AG04449 (cell line): ENCODE results near the gene PLXNA4.

Source experiments
- CTCF ChIA-PET: fragments of 350-600 bp; formaldehyde crosslinking; extraction: SDS; loops from one replicate; lab custom pipeline; 2021; ENCODE audit warnings: antibody characterized with exemption; lab: Yijun Ruan, JAX
- POLR2A ChIA-PET: fragments of 400-600, 350-600 bp; formaldehyde crosslinking; extraction: SDS; loops from one replicate; lab custom pipeline; 2020; ENCODE audit warnings: antibody characterized with exemption, inconsistent platforms; lab: Yijun Ruan, JAX
- DNase-seq: peaks from one replicate; pipeline ENCODE4 v3.0.0-alpha.2; 2010; ENCODE audit warnings: low read depth, low spot score
- H3K4me3 ChIP-seq: 2 replicates; pipeline ENCODE4 v1.5.1; 2011; ENCODE audit warnings: low read depth, mild to moderate bottlenecking, control low read depth, low read length
- TF ChIP-seq, protein P1 (sequence below): IDR thresholded peaks from one replicate; pipeline ENCODE4 v1.5.1; 2011; ENCODE audit warnings: mild to moderate bottlenecking, moderate library complexity, low read length, control low read depth, inconsistent platforms; ENCODE audit not compliant: insufficient read depth; ENCODE audit errors: missing control alignments

The PLXNA4 gene

DNA sequence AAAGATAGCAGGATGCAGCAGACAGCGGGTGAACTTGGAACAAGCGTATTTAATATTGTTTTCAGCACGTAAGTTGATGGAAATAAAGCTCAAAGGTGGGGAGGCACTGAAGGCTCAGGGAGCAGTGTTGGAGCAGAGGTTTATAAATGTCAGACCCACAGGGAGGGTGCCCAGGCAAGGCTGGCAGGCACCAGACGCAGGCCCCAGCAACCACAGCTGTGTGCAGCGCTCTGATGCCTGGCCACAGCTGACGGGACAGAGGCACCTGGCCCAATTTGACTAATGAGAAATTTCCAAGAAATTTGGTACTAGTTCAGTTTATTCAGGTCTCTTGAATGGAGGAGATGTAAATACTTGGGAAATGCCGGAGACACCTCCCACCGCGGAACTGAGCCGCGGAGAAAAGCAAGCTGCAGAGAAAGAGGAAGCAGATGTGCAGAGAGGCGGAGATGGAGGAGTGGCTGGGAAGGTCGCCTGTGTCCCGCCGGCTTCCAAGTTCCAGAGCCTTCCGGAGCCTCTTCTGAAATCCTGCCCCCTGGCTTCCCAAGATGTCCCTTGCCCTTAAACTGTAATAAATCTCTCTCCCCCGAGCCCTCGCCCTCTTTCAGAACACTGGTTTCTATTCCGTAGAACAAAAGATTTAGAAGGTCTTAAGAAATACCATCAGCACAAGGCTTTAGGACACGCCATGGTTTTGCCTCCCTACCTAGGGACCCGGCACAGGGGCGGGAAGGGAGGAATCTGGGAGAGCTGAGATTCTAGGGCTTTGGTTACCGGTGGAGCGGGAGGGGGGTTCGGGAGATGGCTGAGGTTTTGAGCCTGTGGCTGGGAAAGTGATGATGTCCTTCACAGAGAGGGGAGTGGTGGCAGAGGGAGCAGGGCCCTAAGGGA is 38.4 kb upstream of the PLXNA4 start:
- DNase-seq = no peak
- CTCF ChIA-PET = interaction anchor here (1.2 to 1.4 kb wide), 2 partner anchors 8 to 12 kb away, joined by 3 read pairs; no protein-coding TSS in a partner anchor
- H3K4me3 ChIP-seq = peak overlapping the region; percentile 2; the same call in 1 of the 2 replicates
- POLR2A ChIA-PET = no interaction called here
- TF ChIP-seq, protein P1, sequence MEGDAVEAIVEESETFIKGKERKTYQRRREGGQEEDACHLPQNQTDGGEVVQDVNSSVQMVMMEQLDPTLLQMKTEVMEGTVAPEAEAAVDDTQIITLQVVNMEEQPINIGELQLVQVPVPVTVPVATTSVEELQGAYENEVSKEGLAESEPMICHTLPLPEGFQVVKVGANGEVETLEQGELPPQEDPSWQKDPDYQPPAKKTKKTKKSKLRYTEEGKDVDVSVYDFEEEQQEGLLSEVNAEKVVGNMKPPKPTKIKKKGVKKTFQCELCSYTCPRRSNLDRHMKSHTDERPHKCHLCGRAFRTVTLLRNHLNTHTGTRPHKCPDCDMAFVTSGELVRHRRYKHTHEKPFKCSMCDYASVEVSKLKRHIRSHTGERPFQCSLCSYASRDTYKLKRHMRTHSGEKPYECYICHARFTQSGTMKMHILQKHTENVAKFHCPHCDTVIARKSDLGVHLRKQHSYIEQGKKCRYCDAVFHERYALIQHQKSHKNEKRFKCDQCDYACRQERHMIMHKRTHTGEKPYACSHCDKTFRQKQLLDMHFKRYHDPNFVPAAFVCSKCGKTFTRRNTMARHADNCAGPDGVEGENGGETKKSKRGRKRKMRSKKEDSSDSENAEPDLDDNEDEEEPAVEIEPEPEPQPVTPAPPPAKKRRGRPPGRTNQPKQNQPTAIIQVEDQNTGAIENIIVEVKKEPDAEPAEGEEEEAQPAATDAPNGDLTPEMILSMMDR = no peak

DNA sequence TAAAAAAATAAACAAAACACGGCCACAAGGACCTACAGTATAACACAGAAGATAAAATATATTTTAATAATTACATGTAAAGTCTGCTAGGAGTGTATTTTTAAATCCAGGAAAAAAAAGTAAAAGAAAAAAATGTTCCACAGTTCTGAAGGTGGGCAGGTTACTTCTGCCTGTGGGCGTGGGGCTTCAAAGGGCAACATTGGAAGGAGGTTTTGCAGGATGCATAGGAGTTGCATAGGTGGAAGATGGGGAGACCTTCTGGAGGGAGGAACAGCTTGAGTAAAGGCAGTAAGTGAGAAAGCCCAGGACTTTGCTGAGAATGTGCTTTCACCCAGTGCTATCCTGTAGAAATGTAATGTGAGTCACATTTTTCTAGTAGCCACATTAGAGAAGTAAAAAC is 37.5 kb upstream of the PLXNA4 start:
- DNase-seq = no peak
- POLR2A ChIA-PET = no interaction called here
- CTCF ChIA-PET = no interaction called here

DNA sequence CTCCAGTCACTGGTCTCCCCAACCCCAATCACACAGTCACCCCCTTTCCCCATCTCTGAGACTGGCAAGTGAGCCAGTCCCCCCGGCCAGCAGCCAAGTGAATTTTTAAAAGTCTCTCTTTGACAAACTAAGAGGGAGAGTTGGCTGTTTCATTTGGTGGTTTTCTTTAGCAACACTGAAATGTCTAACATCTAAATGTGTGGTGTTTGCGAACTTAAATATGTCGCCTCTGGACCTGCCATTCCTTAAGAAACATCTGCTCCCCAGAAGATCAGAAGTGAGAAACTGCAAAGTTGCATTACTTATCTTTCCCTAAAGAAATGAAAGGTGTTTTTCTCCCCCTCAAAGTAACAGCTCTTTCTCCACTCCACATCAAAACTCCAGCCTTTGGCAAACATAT is 34.7 kb upstream of the PLXNA4 start:
- ChIA-PET POLR2A (no interaction called here), CTCF (no interaction called here)
- TF ChIP-seq, protein P1 = no peak
- no peak for DNase-seq
- H3K4me3 ChIP-seq = no peak overlapping the region

More for the DNA sequence above, 37.5 kb upstream of the PLXNA4 start:
- H3K4me3 ChIP-seq = no peak overlapping the region
- TF ChIP-seq, protein P1 = no peak

DNA sequence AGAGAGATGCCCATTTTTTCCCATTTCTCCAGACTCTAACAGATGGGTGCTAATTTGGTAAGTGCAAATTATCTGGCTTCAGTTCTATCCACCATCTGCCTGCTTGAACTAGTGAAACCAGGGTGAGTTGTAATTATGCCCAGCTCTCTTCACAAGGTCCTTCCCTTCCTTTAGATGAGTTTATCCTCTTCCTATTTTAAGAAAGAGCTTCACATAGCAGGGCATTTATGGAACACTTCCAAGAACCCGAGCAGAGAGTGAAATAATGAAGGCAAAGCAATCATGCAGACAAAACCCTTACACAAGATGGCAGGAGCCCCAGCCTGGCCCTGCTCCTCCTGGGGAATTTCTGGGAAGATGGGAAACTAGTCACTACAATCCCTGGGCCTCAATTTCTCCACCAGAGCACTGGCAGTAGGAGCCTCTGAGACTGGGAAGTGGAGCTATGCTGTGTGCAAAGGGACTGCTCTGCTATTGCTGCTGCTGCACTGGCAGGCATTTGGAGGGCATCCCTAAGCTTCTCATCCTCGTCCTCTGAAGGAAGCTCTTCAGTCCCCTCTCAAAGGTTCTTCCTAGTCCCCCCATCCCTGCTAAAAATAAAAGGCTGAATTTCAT is 33.7 kb upstream of the PLXNA4 start:
- ChIA-PET CTCF (interaction anchor here (1.4 kb wide), 1 partner anchor 29 kb away, joined by 6 read pairs; no protein-coding TSS in a partner anchor), POLR2A (no interaction called here)
- TF ChIP-seq, protein P1 = no peak
- no peak overlapping the region for H3K4me3 ChIP-seq
- DNase-seq = no peak

DNA sequence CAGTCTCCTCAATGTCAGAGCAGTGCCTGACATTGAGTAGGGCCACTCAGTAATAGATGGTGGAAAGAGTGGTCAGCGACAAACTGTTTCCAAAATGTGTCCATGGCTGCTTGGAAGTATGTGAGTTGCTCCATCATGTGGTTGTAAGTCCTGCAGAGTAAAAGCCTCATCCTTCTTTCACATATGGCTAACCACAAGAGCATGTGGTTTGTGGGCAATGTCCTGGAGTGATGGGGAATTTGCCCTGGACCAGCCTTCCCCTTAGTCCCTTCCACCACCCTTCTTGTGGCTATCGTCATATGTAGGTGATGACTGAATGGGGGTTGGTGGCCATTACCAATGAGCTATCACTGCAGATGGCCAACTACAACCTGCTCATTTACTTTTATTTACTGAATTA is 33.0 kb upstream of the PLXNA4 start:
- ChIA-PET CTCF (interaction anchor here (1.4 kb wide), 1 partner anchor 28 kb away, joined by 6 read pairs; no protein-coding TSS in a partner anchor), POLR2A (no interaction called here)
- no peak for DNase-seq
- no peak overlapping the region for H3K4me3 ChIP-seq
- TF ChIP-seq, protein P1 = no peak

DNA sequence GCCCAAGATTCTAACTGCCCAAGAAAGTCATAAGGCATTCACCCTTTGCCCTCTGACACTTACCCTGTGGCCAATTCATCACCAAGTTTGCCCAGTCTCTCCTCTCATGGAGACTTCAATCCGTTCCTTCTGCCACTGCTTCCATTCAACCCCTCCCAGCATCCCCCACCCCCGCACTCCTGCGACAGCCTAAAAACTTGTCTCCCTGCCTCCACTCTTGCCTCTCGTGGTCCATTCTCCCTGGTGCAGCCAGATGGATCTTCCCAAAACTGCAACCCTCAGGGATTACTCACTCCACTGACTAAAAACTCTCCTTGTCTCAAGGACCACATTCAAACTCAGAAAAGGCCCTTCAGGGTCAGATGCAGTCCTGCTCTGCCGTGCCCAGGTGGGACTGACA is 32.3 kb upstream of the PLXNA4 start:
- POLR2A ChIA-PET = no interaction called here
- no peak for DNase-seq
- CTCF ChIA-PET = no interaction called here
- TF ChIP-seq, protein P1 = no peak
- no peak overlapping the region for H3K4me3 ChIP-seq
